Measurements from ENCODE around the gene ZNF609. TPM values are rescaled to one million over a fixed set of nuclear protein-coding genes. Genes with fewer than 3 reads are reported as not detected.
"Not testable (repeated sequence)": the region's sequence is repeated elsewhere in the genome, so short reads cannot be mapped to it uniquely, and the experiment has no call there.

The ZNF609 gene
- polyA plus RNA-seq, 4 donors: 33.6 to 37.6 (median 35.7) TPM

- DNase-seq (ENCODE audit: low read depth in 4 of 4, low spot score in 3 of 4): not testable (repeated sequence)
These were observed 179.4 kb downstream of the ZNF609 start for GRCh38 chr15:64639744-64640143.

GRCh38 chr15:64640146-64640871 lies 179.9 kb downstream of the ZNF609 start:
- no peak for DNase-seq (ENCODE audit: low read depth in 4 of 4, low spot score in 3 of 4)

GRCh38 chr15:64642875-64643274 lies 182.5 kb downstream of the ZNF609 start:
- DNase-seq (ENCODE audit: low read depth in 4 of 4, low spot score in 3 of 4): no peak

- DNase-seq (ENCODE audit: low read depth in 4 of 4, low spot score in 3 of 4): no peak
These were observed 183.3 kb downstream of the ZNF609 start for GRCh38 chr15:64643685-64644084.

- not testable (repeated sequence) for DNase-seq (ENCODE audit: low read depth in 4 of 4, low spot score in 3 of 4)
These were observed 184.4 kb downstream of the ZNF609 start for GRCh38 chr15:64644811-64645210.

- no peak for DNase-seq (ENCODE audit: low read depth in 4 of 4, low spot score in 3 of 4)
These were observed 185.6 kb downstream of the ZNF609 start for GRCh38 chr15:64645995-64646394.

- DNase-seq (ENCODE audit: low read depth in 4 of 4, low spot score in 3 of 4): no peak
These were observed 187.0 kb downstream of the ZNF609 start for GRCh38 chr15:64647367-64647766.

GRCh38 chr15:64650552-64650951 lies 190.2 kb downstream of the ZNF609 start:
- DNase-seq (ENCODE audit: low read depth in 4 of 4, low spot score in 3 of 4): no peak

- DNase-seq (ENCODE audit: low read depth in 4 of 4, low spot score in 3 of 4): peak in 1 of 4 donors; percentile 14
These were observed 191.3 kb downstream of the ZNF609 start for GRCh38 chr15:64651601-64652191.

GRCh38 chr15:64653757-64654156 lies 193.4 kb downstream of the ZNF609 start:
- no peak for DNase-seq (ENCODE audit: low read depth in 4 of 4, low spot score in 3 of 4)

- DNase-seq (ENCODE audit: low read depth in 4 of 4, low spot score in 3 of 4): no peak
These were observed 196.1 kb downstream of the ZNF609 start for GRCh38 chr15:64656508-64656907.

- no peak for DNase-seq (ENCODE audit: low read depth in 4 of 4, low spot score in 3 of 4)
These were observed 204.8 kb downstream of the ZNF609 start for GRCh38 chr15:64665179-64665578.

GRCh38 chr15:64667736-64668161 lies 207.4 kb downstream of the ZNF609 start:
- no peak for DNase-seq (ENCODE audit: low read depth in 4 of 4, low spot score in 3 of 4)

- no peak for DNase-seq (ENCODE audit: low read depth in 4 of 4, low spot score in 3 of 4)
These were observed 213.5 kb downstream of the ZNF609 start for GRCh38 chr15:64673866-64674265.

GRCh38 chr15:64678126-64678819 lies 217.9 kb downstream of the ZNF609 start:
- no peak for DNase-seq (ENCODE audit: low read depth in 4 of 4, low spot score in 3 of 4)

- DNase-seq (ENCODE audit: low read depth in 4 of 4, low spot score in 3 of 4): no peak
These were observed 219.7 kb downstream of the ZNF609 start for GRCh38 chr15:64680097-64680496.

GRCh38 chr15:64681424-64682024 lies 221.1 kb downstream of the ZNF609 start:
- peak in 1 of 4 donors; percentile 39 for DNase-seq (ENCODE audit: low read depth in 4 of 4, low spot score in 3 of 4)

- no peak for DNase-seq (ENCODE audit: low read depth in 4 of 4, low spot score in 3 of 4)
These were observed 221.9 kb downstream of the ZNF609 start for GRCh38 chr15:64682255-64682654.

- DNase-seq (ENCODE audit: low read depth in 4 of 4, low spot score in 3 of 4): no peak
These were observed 223.0 kb downstream of the ZNF609 start for GRCh38 chr15:64683378-64683777.

GRCh38 chr15:64685230-64685888 lies 225.0 kb downstream of the ZNF609 start:
- peak in 1 of 4 donors; percentile 40 for DNase-seq (ENCODE audit: low read depth in 4 of 4, low spot score in 3 of 4)

Data from left renal pelvis (tissue), 4 donors.